Vagina (tissue), 2 donors: ENCODE measurements around the gene PCNX1. TPM values are rescaled to one million over a fixed set of nuclear protein-coding genes. Genes with fewer than 3 reads are reported as not detected.

Source experiments
- DNase-seq, 2 donors: peaks; one replicate each; pipeline ENCODE4 v3.0.0-alpha.2; 2017; ENCODE audit errors: extremely low spot score in 2 of 2
- H3K27ac ChIP-seq: fragments of 200-600 bp; sonication (generic); one replicate; pipeline ENCODE4 v1.5.1; 2019
- H3K27me3 ChIP-seq: fragments of 200-600 bp; sonication (generic); one replicate; pipeline ENCODE4 v1.5.1; 2019
- H3K36me3 ChIP-seq, 2 donors: fragments of 200-600 bp; sonication (generic); one replicate each; pipeline ENCODE4 v1.5.1; 2017 to 2019
- H3K4me1 ChIP-seq: fragments of 200-600 bp; sonication (generic); one replicate; pipeline ENCODE4 v1.5.1; 2019
- H3K4me3 ChIP-seq, 2 donors: fragments of 200-600 bp; sonication (generic); 1 replicate in 1 of 2; 2 replicates in 1 of 2; pipeline ENCODE4 v1.5.1; 2016 to 2019
- H3K9me3 ChIP-seq: fragments of 200-600 bp; sonication (generic); one replicate; pipeline ENCODE4 v1.5.1; 2019
- POLR2A ChIP-seq, 2 donors: fragments of 450-650 bp; IDR thresholded peaks; one replicate each; pipeline ENCODE4 v1.6.1; 2017; ENCODE audit warnings: antibody characterized with exemption in 2 of 2, mild to moderate bottlenecking in 2 of 2, moderate library complexity in 2 of 2
- POLR2AphosphoS5 ChIP-seq, 2 donors: sonication (generic); formaldehyde crosslinking; IDR thresholded peaks; one replicate each; pipeline ENCODE4 v1.9.0; 2017; ENCODE audit warnings: antibody characterized with exemption in 2 of 2, mild to moderate bottlenecking in 2 of 2, low read depth in 1 of 2; ENCODE audit not compliant: insufficient read depth in 1 of 2
- intact Hi-C: fragments of 100-400 bp; cut with DNase I; formaldehyde crosslinking; loops from one replicate; pipeline ENCODE4 v1.15.1; 2023
- total RNA-seq: library from RNA; depleted of rRNA; stranded (reverse); fragments of >200 nt; gene quantifications from one replicate; pipeline ENCODE4 v1.2.3, GENCODE V29; 2016
- TF ChIP-seq, protein P1 (sequence below), 3 experiments: fragments of 450-650 bp in 2 of 3; fragments of 200-600 bp in 1 of 3; sonication (generic) in 1 of 3; IDR thresholded peaks; one replicate each; pipeline ENCODE4 v1.5.1; 2017 to 2019; ENCODE audit warnings: antibody characterized with exemption in 3 of 3, mild to moderate bottlenecking in 2 of 3, moderate library complexity in 2 of 3

PCNX1 gene
- total RNA-seq, 1 donor from 2014 or later = 59.7 TPM

DNA sequence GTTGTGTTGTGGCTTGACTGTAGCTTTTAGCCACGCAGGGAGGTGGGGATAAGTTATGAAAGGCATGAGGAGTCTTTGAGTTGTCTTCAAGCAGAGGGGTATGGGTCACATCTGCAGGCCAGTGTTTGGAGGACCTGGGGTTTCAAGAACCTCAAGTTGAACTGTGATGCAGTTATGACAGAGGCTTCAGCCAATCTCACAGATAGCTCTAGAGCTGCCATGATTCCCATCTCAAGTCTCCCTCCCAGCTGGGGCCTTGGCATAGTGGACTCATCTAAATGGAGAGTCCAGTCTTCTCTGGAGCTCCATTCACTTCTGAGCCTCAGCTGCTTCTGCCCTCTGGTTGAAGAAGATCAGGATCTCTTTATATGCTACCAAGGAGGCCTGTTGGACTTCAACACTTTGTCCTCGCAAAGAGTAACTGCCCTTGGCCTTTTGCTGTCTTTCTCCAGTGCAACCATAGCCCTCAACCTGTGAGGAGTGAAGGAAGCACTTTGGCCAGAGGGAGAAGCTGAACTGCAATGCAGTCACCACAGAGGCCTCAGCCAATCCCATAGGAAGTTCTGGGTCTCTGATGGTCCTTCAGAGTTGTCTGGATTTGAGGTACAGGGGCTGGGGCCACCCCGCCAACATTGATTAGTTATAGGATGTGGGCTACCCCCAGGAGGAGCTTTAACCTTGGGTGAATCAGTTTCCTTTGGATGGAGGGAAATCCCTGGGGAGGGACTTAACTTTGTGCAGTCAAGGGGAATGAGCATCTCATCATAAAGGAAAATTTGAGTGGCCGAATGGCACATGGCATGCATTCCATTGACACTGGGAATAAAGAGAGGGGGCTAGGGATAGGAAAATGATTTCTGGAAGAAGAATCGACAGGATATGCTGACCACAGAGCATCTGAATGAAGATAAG, 230.5 kb downstream of the PCNX1 start:
- Histone ChIP-seq H3K36me3 (no peaks in the 10 kb centered on the region), H3K27me3 (no peaks in the 10 kb centered on the region), H3K4me1 (no peaks in the 10 kb centered on the region), H3K27ac (no peak overlapping the region), H3K4me3 (no peak overlapping the region), H3K9me3 (no peaks in the 10 kb centered on the region)
- TF ChIP-seq, protein P1, sequence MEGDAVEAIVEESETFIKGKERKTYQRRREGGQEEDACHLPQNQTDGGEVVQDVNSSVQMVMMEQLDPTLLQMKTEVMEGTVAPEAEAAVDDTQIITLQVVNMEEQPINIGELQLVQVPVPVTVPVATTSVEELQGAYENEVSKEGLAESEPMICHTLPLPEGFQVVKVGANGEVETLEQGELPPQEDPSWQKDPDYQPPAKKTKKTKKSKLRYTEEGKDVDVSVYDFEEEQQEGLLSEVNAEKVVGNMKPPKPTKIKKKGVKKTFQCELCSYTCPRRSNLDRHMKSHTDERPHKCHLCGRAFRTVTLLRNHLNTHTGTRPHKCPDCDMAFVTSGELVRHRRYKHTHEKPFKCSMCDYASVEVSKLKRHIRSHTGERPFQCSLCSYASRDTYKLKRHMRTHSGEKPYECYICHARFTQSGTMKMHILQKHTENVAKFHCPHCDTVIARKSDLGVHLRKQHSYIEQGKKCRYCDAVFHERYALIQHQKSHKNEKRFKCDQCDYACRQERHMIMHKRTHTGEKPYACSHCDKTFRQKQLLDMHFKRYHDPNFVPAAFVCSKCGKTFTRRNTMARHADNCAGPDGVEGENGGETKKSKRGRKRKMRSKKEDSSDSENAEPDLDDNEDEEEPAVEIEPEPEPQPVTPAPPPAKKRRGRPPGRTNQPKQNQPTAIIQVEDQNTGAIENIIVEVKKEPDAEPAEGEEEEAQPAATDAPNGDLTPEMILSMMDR (IDR thresholded peaks at IDR 0.05) = no peak
- TF ChIP-seq POLR2A (IDR thresholded peaks at IDR 0.05) = no peak
- TF ChIP-seq POLR2AphosphoS5 (IDR thresholded peaks at IDR 0.05; ENCODE audit: insufficient read depth in 1 of 2, low read depth in 1 of 2) = no peak
- intact Hi-C loops = loop anchor here (5.0 kb wide), 1 partner anchor 615 kb away; no protein-coding TSS in a partner anchor
- peak; percentile 69 to 79 for DNase-seq

DNA sequence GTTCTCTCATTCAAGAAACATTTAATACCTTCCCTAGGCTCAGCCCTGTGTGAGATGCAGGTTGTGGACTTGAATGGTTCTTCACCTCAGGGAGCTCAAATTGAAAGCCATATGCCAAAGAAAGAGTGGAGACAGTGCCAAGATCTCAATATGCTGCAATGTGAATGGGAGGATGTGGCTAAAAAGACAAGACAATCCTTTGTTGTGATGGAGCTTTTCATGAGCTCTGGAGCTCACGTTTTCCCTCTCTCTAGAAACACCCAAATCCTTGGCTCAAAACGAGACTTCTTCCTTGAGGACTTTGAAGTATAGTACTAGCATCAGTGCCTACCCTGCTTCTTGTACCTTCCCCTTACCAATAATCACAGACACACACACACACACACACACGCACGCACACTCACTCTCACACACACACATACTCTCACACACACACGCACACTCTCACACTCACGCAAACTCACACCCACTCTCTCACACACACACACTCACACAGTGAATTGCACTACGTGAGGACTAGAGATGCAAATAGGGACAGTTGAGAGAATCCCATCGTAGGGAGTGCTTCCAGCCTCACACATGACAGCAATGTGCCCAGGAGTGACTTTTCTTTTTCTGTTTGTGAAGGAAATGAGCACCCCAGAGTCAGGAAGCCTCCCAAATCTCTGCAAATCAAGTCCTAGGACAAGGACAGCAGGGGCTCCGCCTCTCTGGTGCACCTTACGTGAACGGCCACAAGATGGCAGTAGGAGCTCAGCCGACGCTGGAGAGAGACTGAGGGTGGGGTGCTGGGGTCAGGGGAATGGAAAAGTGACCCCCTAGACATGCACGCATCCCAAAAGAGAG, 231.4 kb downstream of the PCNX1 start:
- Histone ChIP-seq H3K27me3 (no peaks in the 10 kb centered on the region), H3K4me1 (no peaks in the 10 kb centered on the region), H3K4me3 (no peak overlapping the region), H3K27ac (no peak overlapping the region), H3K9me3 (no peaks in the 10 kb centered on the region), H3K36me3 (no peaks in the 10 kb centered on the region)
- peak; percentile 22 to 42 for DNase-seq
- intact Hi-C loops = loop anchor here (5.0 kb wide), 1 partner anchor 614 kb away; no protein-coding TSS in a partner anchor
- TF ChIP-seq, protein P1 (IDR thresholded peaks at IDR 0.05) = peak; percentile 73 to 95 (median 87)
- TF ChIP-seq POLR2AphosphoS5 (IDR thresholded peaks at IDR 0.05; ENCODE audit: insufficient read depth in 1 of 2, low read depth in 1 of 2) (no peak), POLR2A (IDR thresholded peaks at IDR 0.05) (no peak)

DNA sequence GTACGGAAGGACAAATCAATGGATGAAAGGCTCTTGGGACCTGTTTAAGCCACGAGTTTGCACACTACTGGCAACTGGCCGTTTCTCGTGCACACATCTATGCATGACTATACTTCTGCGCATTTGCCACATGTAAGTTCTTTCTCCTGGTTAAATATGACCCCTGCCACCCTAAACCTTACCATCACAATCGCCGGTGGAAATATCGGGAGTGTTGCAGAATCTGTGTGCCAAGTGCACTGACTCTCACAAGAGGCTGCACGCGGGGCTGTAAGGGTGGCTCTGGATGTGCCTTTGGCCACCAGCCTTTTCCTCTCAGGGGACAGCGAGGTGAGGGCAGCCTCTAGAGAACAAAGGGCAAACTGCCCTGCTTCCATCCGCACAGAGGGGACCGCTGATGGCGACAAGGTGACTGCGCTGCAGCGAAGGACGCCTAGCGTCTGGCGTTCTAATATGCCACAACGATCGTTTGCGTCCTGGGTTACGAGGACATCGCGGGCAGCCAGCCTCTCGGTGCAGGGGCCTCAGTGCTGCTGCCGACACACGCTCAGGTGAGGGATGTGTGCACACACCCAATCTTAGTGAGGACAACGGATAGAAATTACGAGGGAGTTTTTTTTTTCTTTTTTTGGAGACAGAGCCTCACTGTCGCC, 232.2 kb downstream of the PCNX1 start:
- TF ChIP-seq POLR2A (IDR thresholded peaks at IDR 0.05) = no peak
- TF ChIP-seq, protein P1 (IDR thresholded peaks at IDR 0.05) = peak in 1 of 3 experiments; percentile 12
- no peak overlapping the region for H3K4me3 ChIP-seq
- no peaks in the 10 kb centered on the region for H3K36me3 ChIP-seq
- DNase-seq = no peak
- intact Hi-C loops = loop anchor here (5.0 kb wide), 1 partner anchor 613 kb away; no protein-coding TSS in a partner anchor
- H3K9me3 ChIP-seq = no peaks in the 10 kb centered on the region
- H3K27ac ChIP-seq = no peak overlapping the region
- no peaks in the 10 kb centered on the region for H3K27me3 ChIP-seq
- H3K4me1 ChIP-seq = no peaks in the 10 kb centered on the region

DNA sequence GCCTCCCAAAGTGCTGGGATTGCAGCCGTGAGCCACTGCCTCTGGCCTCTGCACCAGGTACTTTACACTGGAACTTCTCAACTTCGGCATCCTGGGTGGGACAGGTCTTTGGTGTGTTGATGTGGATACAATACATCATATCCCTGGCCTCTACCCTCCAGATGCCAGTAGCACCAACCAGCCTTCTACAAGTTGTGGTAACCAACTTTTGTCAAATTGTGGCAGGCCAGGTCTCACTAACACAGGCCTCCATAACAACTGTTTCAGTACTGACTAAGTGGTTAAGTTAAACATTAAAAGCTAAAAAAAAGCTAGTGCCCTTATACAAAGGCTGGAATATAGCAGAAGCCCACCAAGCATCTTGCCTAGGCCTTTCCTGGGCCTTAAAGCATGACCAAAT, 232.9 kb downstream of the PCNX1 start:
- Histone ChIP-seq H3K9me3 (no peaks in the 10 kb centered on the region), H3K4me3 (no peak overlapping the region), H3K36me3 (no peaks in the 10 kb centered on the region), H3K4me1 (no peaks in the 10 kb centered on the region), H3K27me3 (no peaks in the 10 kb centered on the region), H3K27ac (no peak overlapping the region)
- no peak for DNase-seq
- intact Hi-C loops = no loop called here
- TF ChIP-seq, protein P1 (IDR thresholded peaks at IDR 0.05) = no peak
- TF ChIP-seq POLR2AphosphoS5 (IDR thresholded peaks at IDR 0.05; ENCODE audit: insufficient read depth in 1 of 2, low read depth in 1 of 2) = no peak
- TF ChIP-seq POLR2A (IDR thresholded peaks at IDR 0.05) = no peak
